Measurements from ENCODE around the gene ASB15.

Gene ASB15

GRCh38 chr7:123650595-123650994 lies 49.0 kb downstream of the ASB15 start:
- no peak for TF ChIP-seq TAF1 (IDR thresholded peaks at IDR 0.05; ENCODE audit: borderline replicate concordance, insufficient read depth, low read length)
- no peak for TF ChIP-seq REST (IDR thresholded peaks at IDR 0.05; ENCODE audit: insufficient read depth in 1 of 2, low read depth in 2 of 2, low read length in 2 of 2)
- no peak for TF ChIP-seq FOXP2 (optimal IDR thresholded peaks at IDR 0.05; ENCODE audit: borderline replicate concordance, extremely low read depth, extremely low read length, insufficient read depth)
- no peak for TF ChIP-seq SIN3A (IDR thresholded peaks at IDR 0.05; ENCODE audit: borderline replicate concordance, insufficient read depth, low read length)
- no peak for TF ChIP-seq POLR2AphosphoS5 (IDR thresholded peaks at IDR 0.05; ENCODE audit: low read depth, low read length)

GRCh38 chr7:123652406-123652805 lies 50.8 kb downstream of the ASB15 start:
- TF ChIP-seq REST (IDR thresholded peaks at IDR 0.05; ENCODE audit: insufficient read depth in 1 of 2, low read depth in 2 of 2, low read length in 2 of 2) (no peak), FOXP2 (optimal IDR thresholded peaks at IDR 0.05; ENCODE audit: borderline replicate concordance, extremely low read depth, extremely low read length, insufficient read depth) (no peak), SIN3A (IDR thresholded peaks at IDR 0.05; ENCODE audit: borderline replicate concordance, insufficient read depth, low read length) (no peak)

- TF ChIP-seq REST (IDR thresholded peaks at IDR 0.05; ENCODE audit: insufficient read depth in 1 of 2, low read depth in 2 of 2, low read length in 2 of 2) (no peak), TAF1 (IDR thresholded peaks at IDR 0.05; ENCODE audit: borderline replicate concordance, insufficient read depth, low read length) (no peak), SIN3A (IDR thresholded peaks at IDR 0.05; ENCODE audit: borderline replicate concordance, insufficient read depth, low read length) (no peak)
These were observed 51.5 kb downstream of the ASB15 start for GRCh38 chr7:123653162-123653561.

- TF ChIP-seq REST (IDR thresholded peaks at IDR 0.05; ENCODE audit: insufficient read depth in 1 of 2, low read depth in 2 of 2, low read length in 2 of 2) (no peak), FOXP2 (optimal IDR thresholded peaks at IDR 0.05; ENCODE audit: borderline replicate concordance, extremely low read depth, extremely low read length, insufficient read depth) (no peak), SIN3A (IDR thresholded peaks at IDR 0.05; ENCODE audit: borderline replicate concordance, insufficient read depth, low read length) (no peak), TAF1 (IDR thresholded peaks at IDR 0.05; ENCODE audit: borderline replicate concordance, insufficient read depth, low read length) (no peak), POLR2AphosphoS5 (IDR thresholded peaks at IDR 0.05; ENCODE audit: low read depth, low read length) (no peak)
These were observed 54.0 kb downstream of the ASB15 start, which contains the start of gene LMOD2 for GRCh38 chr7:123655614-123656013. Gene LMOD2, plus strand, starts transcription at chr7:123655866. Its CDS starts 98 bp downstream, at chr7:123655964.

- no peak for TF ChIP-seq POLR2AphosphoS5 (IDR thresholded peaks at IDR 0.05; ENCODE audit: low read depth, low read length)
- TF ChIP-seq TAF1 (IDR thresholded peaks at IDR 0.05; ENCODE audit: borderline replicate concordance, insufficient read depth, low read length), result no peak
- no peak for TF ChIP-seq FOXP2 (optimal IDR thresholded peaks at IDR 0.05; ENCODE audit: borderline replicate concordance, extremely low read depth, extremely low read length, insufficient read depth)
- TF ChIP-seq REST (IDR thresholded peaks at IDR 0.05; ENCODE audit: insufficient read depth in 1 of 2, low read depth in 2 of 2, low read length in 2 of 2), result no peak
- TF ChIP-seq SIN3A (IDR thresholded peaks at IDR 0.05; ENCODE audit: borderline replicate concordance, insufficient read depth, low read length), result no peak
These were observed 55.1 kb downstream of the ASB15 start for GRCh38 chr7:123656544-123657303.

All from PFSK-1 (cell line).